Fibroblast of skin of left quadriceps (primary cell): Measurements from ENCODE around the gene B4GALT2.

Source experiments
- DNase-seq, 2 experiments: peaks; one replicate each; pipeline ENCODE4 v3.0.0-alpha.2; 2013; ENCODE audit warnings: low read depth in 2 of 2

Gene B4GALT2, protein sequence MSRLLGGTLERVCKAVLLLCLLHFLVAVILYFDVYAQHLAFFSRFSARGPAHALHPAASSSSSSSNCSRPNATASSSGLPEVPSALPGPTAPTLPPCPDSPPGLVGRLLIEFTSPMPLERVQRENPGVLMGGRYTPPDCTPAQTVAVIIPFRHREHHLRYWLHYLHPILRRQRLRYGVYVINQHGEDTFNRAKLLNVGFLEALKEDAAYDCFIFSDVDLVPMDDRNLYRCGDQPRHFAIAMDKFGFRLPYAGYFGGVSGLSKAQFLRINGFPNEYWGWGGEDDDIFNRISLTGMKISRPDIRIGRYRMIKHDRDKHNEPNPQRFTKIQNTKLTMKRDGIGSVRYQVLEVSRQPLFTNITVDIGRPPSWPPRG

DNA sequence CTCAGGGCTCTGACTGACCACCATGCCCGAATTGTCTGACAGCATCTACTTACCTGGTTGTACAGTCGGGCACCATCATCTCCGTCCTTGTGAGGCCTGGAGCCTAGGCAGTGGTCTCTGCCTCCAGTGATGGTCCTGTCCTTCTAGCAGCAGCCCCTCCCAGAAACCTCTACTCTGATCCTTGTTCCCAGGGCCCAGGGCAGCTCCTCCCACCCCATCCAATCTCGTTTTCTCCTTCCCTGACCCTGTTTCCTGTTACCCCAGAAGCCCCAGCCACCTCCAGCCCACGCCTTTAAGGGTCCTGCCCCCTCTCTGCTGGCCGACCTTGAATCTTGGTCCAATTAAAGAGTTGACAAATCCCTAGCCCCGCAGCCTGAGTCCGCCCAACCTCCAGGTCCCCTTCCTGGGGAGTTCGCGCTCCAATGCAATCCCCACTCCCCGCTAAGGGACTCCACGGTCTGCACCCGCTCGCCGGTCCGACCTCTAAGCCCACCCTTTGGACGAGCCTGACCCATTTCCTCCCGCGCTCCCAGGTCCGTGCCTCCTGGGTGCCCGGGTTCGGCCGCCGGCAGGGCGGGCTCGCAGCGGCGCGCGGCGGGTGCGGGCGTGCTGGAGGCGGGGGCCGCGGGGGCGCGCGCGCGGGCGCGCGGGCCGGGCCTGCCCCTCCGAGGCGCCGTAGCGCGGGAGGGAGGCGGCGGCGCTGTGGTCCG lies at the start of gene B4GALT2:
B4GALT2 (plus strand) TSS at position 660 of the 710 bp plus-strand sequence. CDS start 1,951 bp downstream, outside the sequence.
- DNase-seq, result no peak

DNA sequence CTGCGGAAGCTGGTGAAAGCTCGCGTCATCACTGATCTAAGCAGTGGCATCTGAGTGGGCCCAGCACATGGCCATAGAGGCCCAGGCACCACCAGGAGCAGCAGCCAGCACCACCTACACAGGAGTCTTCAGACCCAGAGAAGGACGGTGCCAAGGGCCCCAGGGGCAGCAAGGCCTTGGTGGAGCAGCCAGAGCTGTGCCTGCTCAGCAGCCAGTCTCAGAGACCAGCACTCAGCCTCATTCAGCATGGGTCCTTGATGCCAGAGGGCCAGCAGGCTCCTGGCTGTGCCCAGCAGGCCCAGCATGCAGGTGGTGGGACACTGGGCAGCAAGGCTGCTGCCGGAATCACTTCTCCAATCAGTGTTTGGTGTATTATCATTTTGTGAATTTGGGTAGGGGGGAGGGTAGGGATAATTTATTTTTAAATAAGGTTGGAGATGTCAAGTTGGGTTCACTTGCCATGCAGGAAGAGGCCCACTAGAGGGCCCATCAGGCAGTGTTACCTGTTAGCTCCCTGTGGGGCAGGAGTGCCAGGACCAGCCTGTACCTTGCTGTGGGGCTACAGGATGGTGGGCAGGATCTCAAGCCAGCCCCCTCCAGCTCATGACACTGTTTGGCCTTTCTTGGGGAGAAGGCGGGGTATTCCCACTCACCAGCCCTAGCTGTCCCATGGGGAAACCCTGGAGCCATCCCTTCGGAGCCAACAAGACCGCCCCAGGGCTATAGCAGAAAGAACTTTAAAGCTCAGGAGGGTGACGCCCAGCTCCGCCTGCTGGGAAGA lies 48.7 kb upstream of the B4GALT2 start:
- no peak for DNase-seq

DNA sequence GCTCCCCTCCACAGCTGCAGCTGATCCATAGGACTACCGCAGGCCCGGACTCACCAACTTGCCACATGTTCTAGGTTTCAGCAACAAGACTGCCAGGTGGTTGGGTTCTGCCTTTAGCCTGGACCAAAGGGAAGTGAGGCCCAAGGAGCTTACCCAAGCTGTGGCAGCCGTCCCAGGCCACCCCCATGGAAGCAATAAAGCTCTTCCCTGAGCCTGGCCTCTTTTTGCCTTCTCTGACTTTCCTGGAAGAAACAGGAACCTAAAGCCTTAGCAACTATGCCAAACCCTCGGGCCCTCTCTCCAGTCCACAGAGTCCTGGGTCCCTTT lies 48.1 kb upstream of the B4GALT2 start:
- DNase-seq, result no peak

DNA sequence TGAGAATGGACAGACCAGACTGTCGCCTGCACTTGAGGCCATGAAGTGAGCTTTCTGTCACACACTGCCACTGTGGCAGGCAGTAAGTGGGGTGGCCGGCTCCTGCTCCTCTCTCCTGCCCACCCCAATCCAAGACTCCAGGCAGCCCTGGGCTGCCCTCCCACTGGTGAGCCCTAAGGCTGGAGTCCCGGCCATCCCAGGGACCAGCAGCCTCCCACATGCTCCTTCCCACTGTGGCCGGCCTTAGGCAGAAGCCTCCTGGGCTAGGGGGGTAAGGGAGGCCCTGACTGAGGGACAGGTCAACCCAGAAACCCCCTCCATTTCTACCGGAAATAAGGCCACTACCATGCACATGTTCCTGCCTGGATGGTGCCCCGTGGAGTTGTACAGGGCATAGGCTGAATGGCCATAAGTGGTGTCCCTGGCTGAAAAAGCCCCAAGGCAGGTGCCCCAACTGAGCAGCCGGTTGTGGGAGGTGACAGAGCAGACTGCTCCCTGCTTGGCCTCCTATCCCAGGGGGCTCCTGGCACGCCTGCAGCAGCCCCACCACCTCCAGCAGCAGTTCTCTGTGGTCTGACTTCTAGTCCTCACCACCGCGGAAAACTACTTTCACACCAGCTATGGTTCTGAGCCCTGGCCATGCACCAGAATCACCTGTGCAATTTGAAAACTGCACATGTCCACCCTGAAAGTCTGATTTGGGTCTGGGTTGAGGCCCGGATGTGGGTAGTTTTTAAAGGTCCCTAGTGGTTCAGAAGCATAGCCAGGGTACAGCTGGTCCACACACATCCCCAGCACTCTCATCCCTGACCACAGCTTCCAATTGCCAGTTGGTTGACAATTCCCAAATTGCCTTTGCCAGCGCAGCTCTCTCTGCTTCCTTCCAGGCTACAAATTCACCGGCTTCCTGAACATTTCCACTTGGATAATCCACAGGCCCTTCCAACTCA lies 47.0 kb upstream of the B4GALT2 start:
- DNase-seq, result no peak

DNA sequence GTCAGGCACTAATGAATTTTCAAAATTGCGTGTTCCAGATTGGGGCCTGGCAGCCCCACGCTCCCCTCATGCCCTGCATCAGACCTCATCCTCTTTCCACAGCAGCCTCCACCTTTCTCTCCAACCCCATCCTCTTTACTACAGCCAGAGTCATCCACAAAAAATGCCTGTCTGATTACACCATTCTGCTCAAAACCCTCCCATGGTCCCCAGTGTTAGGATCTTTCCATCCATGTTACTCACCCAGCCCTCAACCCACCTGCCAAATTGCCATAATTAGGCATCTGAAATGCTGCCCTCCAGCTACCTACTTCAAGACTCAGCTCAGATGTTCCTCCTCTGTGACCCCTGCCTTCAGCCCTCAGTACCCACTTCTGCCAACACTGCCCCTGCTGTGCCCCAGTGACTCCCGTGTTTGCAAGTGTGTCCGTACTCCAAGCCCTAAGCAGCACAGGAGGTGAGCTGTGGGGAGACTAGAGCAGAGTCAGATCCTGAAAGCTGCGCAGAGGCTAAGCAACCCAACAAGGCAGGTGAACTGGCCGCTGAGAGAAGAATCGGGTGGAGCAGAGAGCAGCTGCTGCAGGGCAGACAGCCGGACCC lies 46.1 kb upstream of the B4GALT2 start:
- DNase-seq, result peak in 1 of 2 experiments; percentile 23

DNA sequence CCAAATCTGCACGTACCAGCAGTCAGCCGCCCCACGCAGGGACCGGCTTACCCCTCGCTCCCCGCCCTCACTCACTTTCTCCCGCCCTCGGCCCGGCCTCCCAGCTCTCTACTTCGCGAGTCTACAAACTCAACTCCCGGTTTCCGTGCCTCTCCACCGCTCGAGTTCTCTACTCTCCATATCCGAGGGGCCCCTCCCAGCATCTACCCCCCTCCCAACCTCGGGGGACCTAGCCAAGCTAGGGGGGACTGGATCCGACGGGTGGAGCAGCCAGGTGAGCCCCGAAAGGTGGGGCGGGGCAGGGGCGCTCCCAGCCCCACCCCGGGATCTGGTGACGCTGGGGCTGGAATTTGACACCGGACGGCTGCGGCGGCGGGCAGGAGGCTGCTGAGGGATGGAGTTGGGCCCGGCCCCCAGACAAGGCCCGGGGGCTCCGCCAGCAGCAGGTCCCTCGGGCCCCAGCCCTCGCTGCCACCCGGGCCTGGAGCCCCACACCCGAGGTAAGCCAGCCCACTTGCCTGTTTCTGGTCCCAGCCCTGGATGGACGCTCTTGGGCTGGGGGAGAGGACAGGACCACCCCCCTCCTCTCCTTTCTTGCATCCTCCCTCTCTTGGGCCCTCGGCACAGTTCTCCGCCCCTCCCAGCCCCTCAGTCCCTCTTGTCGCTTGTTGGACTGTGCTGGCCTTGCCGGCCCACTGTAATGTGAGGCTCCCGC lies 45.5 kb upstream of the B4GALT2 start, which contains the start of gene ARTN:
ARTN (plus strand) TSS at position 416 of the 715 bp plus-strand sequence. CDS start 1,856 bp downstream, outside the sequence.
- DNase-seq, result no peak

DNA sequence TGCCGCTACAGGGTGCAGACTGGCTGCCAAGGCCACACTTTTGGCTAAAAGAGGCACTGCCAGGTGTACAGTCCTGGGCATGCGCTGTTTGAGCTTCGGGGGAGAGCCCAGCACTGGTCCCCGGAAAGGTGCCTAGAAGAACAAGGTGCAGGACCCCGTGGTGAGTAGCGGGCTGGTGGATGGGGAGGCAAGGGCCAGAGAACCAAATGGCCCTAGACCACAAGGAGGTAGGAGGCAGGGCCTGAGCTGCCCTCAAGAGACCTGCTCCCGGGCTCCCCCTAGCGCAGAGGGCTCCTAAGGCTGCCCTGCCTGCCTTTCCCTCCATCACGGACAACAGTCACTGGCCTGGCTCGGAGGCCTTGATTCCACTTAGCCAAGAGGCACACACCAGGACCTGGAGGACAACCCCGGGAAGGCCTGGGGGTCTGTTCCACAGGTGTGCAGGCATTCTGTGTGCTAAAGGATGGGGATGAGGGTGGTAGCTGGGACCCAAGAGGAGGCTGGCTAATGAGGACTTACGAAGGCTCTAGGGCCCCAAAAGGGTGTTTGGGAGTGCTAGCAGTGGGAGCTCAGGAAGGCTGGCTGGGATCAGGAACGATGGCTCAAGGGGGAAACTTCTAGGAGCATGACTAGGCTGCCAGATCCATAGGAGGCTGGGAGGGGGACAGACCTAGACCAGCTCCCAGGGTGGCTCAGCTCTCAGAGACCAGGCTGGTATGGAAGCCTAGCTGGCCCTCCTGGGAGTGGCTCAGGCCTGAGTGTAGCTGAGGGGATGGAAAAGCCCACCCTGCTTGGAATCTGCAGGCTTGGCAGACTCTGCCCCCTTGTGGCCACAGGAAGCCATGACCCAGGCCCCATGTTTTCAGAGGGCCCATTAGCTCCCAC lies 44.7 kb upstream of the B4GALT2 start:
- peak; percentile 33 to 37 for DNase-seq

DNA sequence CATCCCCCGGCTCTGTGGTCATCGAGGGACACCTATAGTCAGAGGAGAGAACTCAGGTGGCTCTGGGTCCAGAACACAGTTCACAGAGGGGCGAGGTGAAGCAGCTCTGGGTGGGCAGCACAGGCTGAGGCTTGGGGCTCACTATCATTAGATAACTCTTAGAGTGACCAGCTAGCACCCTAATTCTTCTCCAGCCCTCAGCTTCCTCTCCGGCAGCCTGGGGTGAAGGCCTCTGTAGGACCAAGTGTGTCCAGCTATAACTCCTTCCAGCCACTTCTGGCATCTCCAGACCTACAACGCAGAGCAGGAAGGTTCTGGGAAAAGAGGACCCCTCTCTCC lies 44.1 kb upstream of the B4GALT2 start:
- no peak for DNase-seq

DNA sequence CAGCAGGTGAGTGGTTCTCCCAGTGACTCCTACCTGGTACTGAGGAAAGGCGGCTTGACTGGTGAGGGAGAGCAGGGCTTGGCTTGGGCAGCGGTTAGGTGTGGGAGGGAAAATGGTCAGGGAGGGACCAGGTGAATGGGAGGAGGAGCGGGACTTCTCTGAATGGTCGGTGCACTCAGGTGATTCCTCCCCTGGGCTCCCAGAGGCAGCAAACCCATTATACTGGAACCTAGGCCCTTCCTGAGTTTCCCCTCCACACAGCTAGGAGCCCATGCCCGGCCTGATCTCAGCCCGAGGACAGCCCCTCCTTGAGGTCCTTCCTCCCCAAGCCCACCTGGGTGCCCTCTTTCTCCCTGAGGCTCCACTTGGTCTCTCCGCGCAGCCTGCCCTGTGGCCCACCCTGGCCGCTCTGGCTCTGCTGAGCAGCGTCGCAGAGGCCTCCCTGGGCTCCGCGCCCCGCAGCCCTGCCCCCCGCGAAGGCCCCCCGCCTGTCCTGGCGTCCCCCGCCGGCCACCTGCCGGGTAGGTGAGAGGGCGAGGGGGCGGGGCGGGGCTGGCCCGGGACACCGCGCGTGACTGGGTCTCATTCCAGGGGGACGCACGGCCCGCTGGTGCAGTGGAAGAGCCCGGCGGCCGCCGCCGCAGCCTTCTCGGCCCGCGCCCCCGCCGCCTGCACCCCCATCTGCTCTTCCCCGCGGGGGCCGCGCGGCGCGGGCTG lies 43.1 kb upstream of the B4GALT2 start:
- no peak for DNase-seq

DNA sequence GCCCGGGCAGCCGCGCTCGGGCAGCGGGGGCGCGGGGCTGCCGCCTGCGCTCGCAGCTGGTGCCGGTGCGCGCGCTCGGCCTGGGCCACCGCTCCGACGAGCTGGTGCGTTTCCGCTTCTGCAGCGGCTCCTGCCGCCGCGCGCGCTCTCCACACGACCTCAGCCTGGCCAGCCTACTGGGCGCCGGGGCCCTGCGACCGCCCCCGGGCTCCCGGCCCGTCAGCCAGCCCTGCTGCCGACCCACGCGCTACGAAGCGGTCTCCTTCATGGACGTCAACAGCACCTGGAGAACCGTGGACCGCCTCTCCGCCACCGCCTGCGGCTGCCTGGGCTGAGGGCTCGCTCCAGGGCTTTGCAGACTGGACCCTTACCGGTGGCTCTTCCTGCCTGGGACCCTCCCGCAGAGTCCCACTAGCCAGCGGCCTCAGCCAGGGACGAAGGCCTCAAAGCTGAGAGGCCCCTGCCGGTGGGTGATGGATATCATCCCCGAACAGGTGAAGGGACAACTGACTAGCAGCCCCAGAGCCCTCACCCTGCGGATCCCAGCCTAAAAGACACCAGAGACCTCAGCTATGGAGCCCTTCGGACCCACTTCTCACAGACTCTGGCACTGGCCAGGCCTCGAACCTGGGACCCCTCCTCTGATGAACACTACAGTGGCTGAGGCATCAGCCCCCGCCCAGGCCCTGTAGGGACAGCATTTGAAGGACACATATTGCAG lies 42.4 kb upstream of the B4GALT2 start:
- no peak for DNase-seq

DNA sequence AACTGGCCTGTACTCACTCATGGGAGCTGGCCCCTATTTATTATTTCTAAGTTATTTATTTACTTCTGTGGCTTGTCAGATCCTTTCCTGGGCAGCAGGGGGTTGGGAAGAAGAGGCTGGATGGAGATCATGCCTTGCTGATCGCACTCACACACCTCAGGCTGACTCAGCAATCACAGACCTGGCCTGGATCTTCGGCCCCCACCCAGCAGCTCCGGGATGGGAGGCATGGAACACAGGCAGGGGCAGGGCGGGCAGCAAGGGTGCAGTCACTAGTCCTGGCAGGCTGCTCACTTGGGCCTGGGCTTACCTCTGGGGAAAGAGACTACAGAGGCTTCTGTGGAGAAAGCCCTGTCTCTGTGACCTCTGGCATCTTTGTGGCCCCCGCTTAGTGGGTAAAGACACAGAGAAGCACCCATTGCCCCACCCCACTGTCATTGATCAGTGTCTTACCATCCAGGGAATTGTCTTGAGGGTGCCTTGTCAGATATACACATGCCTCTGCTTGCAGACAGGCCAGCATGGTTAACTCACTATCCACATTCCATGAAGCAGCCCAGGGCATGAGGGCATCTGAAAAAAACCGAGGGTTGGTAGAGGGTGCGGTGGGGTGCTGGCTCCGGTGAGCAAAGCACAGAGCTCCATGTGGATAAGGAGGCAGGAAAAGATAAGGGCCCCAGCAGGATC lies 41.7 kb upstream of the B4GALT2 start:
- no peak for DNase-seq

DNA sequence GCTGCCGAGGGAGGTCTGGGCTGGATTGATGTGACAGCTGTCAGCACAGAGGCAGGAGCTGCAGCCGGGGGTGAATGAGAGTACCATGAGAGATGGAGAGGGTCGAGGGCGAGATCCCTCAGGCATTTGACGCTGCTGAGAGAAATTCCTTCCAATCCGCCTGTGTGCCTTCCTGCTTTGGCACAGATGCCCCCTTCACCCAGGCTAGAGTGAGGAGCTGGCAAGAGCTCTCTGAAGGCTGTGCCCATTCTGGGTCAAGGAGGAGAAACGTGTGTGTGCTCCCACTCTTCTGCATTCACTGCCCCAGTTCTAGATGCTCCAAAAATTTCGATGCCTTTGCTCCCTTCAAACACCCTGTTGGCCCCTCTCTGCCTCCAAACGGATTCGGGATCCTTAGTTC lies 40.6 kb upstream of the B4GALT2 start:
- no peak for DNase-seq

DNA sequence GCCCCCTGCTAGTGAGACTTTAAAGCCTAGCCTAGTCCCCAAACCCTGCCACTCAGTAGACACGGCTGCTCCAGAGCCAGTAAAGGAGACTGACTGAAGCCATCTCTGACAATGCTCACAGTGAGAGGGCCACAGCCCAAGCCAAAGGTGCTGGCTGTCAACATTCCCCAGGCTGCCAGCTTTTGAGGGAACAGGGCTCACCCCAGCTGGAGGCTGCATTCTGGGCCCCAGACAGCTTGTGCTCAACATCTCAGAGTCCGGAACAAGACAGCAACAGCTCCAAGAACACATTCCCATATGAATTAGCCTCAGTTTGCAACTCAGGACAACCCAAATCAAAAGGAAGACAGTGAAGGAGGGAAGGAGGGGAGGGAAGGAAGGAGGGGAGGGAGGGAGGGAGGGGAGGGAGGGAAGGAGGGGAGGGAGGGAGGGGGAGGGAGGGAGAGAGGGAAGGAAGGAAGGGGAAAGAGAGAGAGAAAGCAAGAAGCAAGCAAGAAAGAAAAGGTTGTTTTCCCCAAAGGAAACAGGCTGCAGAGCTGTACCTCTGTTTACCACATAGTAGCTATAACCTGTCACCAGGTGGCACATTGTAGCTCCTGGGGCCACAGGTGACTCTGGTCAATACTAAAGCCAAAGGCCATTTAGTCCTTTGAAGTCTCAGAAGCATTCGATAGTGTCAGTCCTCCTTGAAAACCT lies 40.0 kb upstream of the B4GALT2 start:
- DNase-seq, result no peak

DNA sequence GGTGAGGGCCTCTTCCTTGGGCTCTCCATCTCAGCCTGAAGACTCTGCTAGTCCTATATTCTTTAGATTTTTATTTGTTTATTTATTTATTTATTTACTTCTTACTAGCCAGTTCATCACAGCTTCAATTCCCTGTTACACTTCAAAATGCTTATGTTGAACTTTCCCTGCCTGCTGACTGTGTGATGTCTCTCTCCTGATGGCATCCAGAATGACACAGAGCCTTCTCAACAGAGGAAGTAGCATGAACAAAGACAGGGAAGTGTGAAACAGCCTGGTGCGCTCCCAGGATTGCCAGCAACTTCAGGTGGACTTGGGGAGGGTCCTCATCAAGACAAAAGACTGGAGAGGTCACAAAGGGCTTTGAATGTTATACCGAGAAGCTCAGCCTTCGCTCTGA lies 36.6 kb upstream of the B4GALT2 start:
- DNase-seq, result no peak

DNA sequence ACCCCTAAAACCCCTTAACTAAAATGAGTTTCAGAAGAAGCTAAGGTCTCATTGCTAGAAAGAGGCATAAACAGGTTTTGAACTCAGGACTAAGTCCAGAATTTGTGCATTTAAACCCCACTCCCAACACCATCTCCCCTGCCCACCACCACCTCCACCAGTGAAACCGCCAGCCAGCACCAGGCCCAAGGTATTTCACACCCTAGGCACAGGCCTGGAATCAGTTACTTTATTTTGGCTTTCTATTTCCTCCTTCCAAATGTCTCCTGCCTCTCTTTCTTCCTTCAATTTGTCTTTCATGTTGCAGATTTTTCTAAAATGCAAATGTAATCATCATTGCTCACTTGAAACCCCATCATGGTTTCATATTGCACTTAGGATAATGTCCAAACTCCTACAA lies 34.1 kb upstream of the B4GALT2 start:
- DNase-seq, result no peak

DNA sequence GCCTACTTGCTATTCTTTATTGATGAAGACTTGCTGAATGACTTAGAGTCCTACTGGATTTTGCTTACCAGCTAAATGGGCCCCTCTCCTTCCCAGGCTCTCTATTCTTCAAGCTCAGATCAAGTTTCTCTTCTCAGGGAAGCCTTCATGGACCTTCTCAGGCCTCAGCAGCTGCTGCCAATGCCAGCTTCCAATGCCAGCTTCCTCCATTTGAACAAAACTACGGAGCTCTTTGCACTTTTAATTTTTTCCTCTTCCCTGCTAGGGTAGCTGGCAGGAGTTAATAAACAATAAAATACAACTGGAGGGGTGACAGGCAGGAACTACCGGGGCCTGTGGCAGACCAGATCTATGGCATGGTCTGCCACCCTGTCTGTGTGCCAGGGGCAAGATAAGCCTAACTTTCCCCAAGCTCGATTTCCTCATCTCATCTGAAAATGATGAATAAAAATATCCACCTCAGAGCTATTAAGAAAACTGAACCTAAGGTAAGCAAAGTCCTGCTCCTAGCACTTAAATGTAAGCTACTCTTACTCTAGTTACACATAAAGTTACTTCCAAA lies 33.3 kb upstream of the B4GALT2 start:
- no peak for DNase-seq
